B cell (primary cell): Measurements from ENCODE around the gene CYP3A4. TPM values are rescaled to one million over a fixed set of nuclear protein-coding genes. Genes with fewer than 3 reads are reported as not detected.

Source experiments
- ATAC-seq: fragments of 200-7000 bp; cut with Tn5 transposase; one replicate; pipeline ENCODE4 v1.10.0; 2021; ENCODE audit warnings: low read depth, mild to moderate bottlenecking, moderate number of reproducible peaks, moderate library complexity
- CTCF ChIA-PET: fragments of 350-600 bp; sonication (Branson Sonifier 250); formaldehyde crosslinking; loops from one replicate; lab custom pipeline; 2021; ENCODE audit warnings: antibody characterized with exemption, inconsistent platforms; lab: Charles Lee
- POLR2A ChIA-PET: fragments of 350-600 bp; sonication (Branson Sonifier 250); formaldehyde crosslinking; loops from one replicate; lab custom pipeline; 2021; ENCODE audit warnings: antibody characterized with exemption; lab: Charles Lee
- DNase-seq: peaks from one replicate; pipeline ENCODE4 v3.0.0; 2013
- H2AFZ ChIP-seq: 2 replicates; pipeline ENCODE4 v1.6.1; 2012; ENCODE audit warnings: mild to moderate bottlenecking, low read depth, low read length; ENCODE audit not compliant: insufficient read depth, poor library complexity, severe bottlenecking
- H3K27ac ChIP-seq, 2 donors: 1 replicate in 1 of 2; 2 replicates in 1 of 2; pipeline ENCODE4 v1.5.1; 2012 to 2013; ENCODE audit warnings: low read length in 2 of 2, mild to moderate bottlenecking in 2 of 2, moderate library complexity in 1 of 2
- H3K27me3 ChIP-seq, 4 experiments: fragments of 200-600 bp in 1 of 4; sonication (generic) in 1 of 4; replicated peaks in 1 of 4; 1 replicate in 2 of 4; 2 replicates in 2 of 4; pipeline versions ENCODE4 v1.6.1 to v1.7.0; 2013 to 2016; ENCODE audit warnings: low read length in 3 of 4, mild to moderate bottlenecking in 2 of 4, mixed read lengths in 1 of 4, moderate library complexity in 1 of 4; ENCODE audit not compliant: insufficient read depth in 4 of 4, control insufficient read depth in 3 of 4; ENCODE audit errors: control extremely low read depth in 1 of 4
- H3K36me3 ChIP-seq, 2 experiments: replicated peaks in 1 of 2; 1 replicate in 1 of 2; 2 replicates in 1 of 2; pipeline versions ENCODE4 v1.6.1 to v1.7.1; 2013; ENCODE audit warnings: low read length in 1 of 2; ENCODE audit not compliant: insufficient read depth in 2 of 2, control insufficient read depth in 1 of 2; ENCODE audit errors: control extremely low read depth in 1 of 2, extremely low read depth in 1 of 2
- H3K4me1 ChIP-seq, 2 donors: fragments of 200-600 bp in 1 of 2; sonication (generic) in 1 of 2; 1 replicate in 1 of 2; 2 replicates in 1 of 2; pipeline versions ENCODE4 v1.5.1 to v1.6.1; 2013 to 2017; ENCODE audit warnings: low read length in 2 of 2; ENCODE audit not compliant: control insufficient read depth in 2 of 2, insufficient read depth in 2 of 2
- H3K4me2 ChIP-seq: replicated peaks from 2 replicates; pipeline ENCODE3; 2012; ENCODE audit warnings: mild to moderate bottlenecking, low read depth, low read length; ENCODE audit not compliant: poor library complexity, severe bottlenecking
- H3K4me3 ChIP-seq, 5 experiments: fragments of 200-600 bp in 1 of 5; sonication (generic) in 1 of 5; 1 replicate in 3 of 5; 2 replicates in 2 of 5; pipeline versions ENCODE4 v1.5.1 to v1.7.0; 2011 to 2016; ENCODE audit warnings: low read length in 4 of 5, mild to moderate bottlenecking in 4 of 5, low read depth in 2 of 5, control low read depth in 1 of 5, moderate library complexity in 1 of 5; ENCODE audit not compliant: insufficient read depth in 1 of 5; ENCODE audit errors: control extremely low read depth in 1 of 5, extremely low read depth in 1 of 5
- H3K79me2 ChIP-seq: fragments of 200-600 bp; sonication (generic); one replicate; pipeline ENCODE4 v1.6.0; 2016; ENCODE audit warnings: low read length; ENCODE audit not compliant: control insufficient read depth, insufficient read depth
- H3K9ac ChIP-seq: fragments of 200-600 bp; sonication (generic); 2 replicates; pipeline ENCODE4 v1.6.1; 2017; ENCODE audit warnings: mild to moderate bottlenecking, low read length, moderate library complexity
- H3K9me3 ChIP-seq, 3 donors: one replicate each; pipeline versions ENCODE4 v1.6.1 to v1.7.1; 2013; ENCODE audit warnings: low read length in 2 of 3; ENCODE audit not compliant: control insufficient read depth in 2 of 3, insufficient read depth in 1 of 3; ENCODE audit errors: control extremely low read depth in 1 of 3
- H4K20me1 ChIP-seq: 2 replicates; pipeline ENCODE4 v1.6.0; 2012; ENCODE audit warnings: mild to moderate bottlenecking, low read length; ENCODE audit not compliant: insufficient read depth, control insufficient read depth, poor library complexity, severe bottlenecking
- H3K27ac Mint-ChIP-seq: one replicate; pipeline ENCODE4 v1.8.0; 2021; ENCODE audit warnings: mixed read lengths
- H3K27me3 Mint-ChIP-seq: one replicate; pipeline ENCODE4 v1.8.0; 2021; ENCODE audit warnings: mixed read lengths
- H3K4me1 Mint-ChIP-seq: one replicate; pipeline ENCODE4 v1.8.0; 2021; ENCODE audit warnings: mixed read lengths
- H3K4me3 Mint-ChIP-seq: one replicate; pipeline ENCODE4 v1.8.0; 2021; ENCODE audit warnings: mixed read lengths
- H3K9me3 Mint-ChIP-seq: one replicate; pipeline ENCODE4 v1.8.0; 2022; ENCODE audit warnings: mixed read lengths; ENCODE audit not compliant: insufficient read depth
- EZH2 ChIP-seq: IDR thresholded peaks from 2 replicates; pipeline ENCODE4 v1.6.1; 2012; ENCODE audit warnings: borderline replicate concordance, low read depth, mild to moderate bottlenecking, moderate library complexity, low read length; ENCODE audit not compliant: insufficient read depth, poor library complexity, severe bottlenecking
- WGBS: methylation state at CpG from one replicate; pipeline ENCODE4 v1.1.5; 2013; ENCODE audit warnings: missing lambda C conversion rate; ENCODE audit not compliant: insufficient coverage; 5-methylcytosine and 5-hydroxymethylcytosine counted together
- intact Hi-C: fragments of 100-400 bp; cut with micrococcal nuclease; formaldehyde crosslinking; loops from one replicate; pipeline ENCODE4 v1.10.0; 2022
- polyA plus RNA-seq: library from polyadenylated mRNA; depleted of rRNA; stranded (reverse); fragments of >200 nt; gene quantifications from 2 replicates; pipeline ENCODE4 v1.2.3, GENCODE V29; 2012
- total RNA-seq, 2 donors: library from RNA; stranded (reverse); fragments of 120-200 nt in 1 of 2; gene quantifications; 1 replicate in 1 of 2; 2 replicates in 1 of 2; pipeline versions ENCODE4 v1.2.3 to v1.2.4, GENCODE V29; 2013 to 2022
- TF ChIP-seq, protein P1 (sequence below): fragments of 200-600 bp; IDR thresholded peaks from one replicate; pipeline ENCODE4 v1.8.0; 2022; ENCODE audit warnings: antibody characterized with exemption, mild to moderate bottlenecking

The CYP3A4 gene
- total and polyA plus RNA-seq, 2 donors (not counting 1 experiment from before 2014, with no cell fraction given): not detected

DNA sequence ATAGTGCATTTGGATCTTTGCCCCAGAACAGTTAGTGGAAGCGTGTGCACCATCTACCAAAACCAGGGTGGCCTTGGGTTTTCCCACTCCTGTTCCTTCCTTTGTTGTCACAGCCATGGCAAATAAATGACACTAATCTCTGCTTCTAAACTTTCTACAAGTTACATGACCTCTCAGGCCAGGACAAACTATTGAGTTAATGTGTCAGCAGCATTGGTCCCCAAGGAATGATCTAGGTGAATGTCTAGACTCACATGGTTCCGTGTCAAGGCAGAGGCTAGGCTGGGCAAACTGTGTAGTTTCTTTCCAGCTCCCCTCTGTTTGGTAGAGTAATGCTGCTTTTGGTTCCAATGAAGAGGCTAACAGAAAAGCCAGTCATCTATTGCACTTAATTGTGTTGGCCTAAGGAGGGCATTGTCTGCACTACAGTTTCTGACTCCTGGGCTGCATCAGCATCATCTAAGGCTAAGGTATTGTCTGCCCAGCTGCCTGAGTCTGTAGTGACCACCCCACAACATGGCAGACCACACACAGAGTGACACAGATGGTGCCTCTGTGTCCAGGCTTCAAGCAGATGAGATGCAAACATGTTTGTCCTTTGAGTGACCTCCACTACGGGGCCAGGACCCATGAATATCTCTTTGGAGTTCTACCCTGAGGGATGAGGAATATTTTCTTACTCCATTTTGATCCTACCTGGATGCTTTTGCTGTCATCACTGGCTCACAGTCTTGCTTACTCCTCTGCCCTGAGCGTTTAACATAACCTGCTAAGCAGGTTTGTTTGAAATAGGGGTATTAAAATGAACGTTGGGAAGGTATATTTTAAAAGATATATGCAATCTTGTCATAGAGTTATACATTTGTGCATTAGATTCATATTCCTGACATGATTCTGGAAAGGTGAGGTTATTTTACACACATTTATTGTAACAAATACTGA lies 1.7 kb downstream of the CYP3A4 start:
- Histone ChIP-seq H3K79me2 (no peaks in the 10 kb centered on the region), H3K27me3 (peaks cover 0 to 30% (median 19%) of the 10 kb centered on the region in 4 experiments), H3K27ac (no peak overlapping the region), H3K4me3 (no peak overlapping the region), H3K4me2 (no peak overlapping the region), H4K20me1 (no peaks in the 10 kb centered on the region), H3K4me1 (no peaks in the 10 kb centered on the region), H2AFZ (no peak overlapping the region), H3K9ac (no peak overlapping the region), H3K36me3 (no peaks in the 10 kb centered on the region), H3K9me3 (no peaks in the 10 kb centered on the region)
- no peak for DNase-seq
- Mint-ChIP-seq H3K4me3 (no peak overlapping the region), H3K4me1 (no peaks in the 10 kb centered on the region), H3K9me3 (no peaks in the 10 kb centered on the region), H3K27ac (no peak overlapping the region), H3K27me3 (peaks cover 79% of the 10 kb centered on the region)
- no peak for TF ChIP-seq EZH2
- TF ChIP-seq, protein P1, sequence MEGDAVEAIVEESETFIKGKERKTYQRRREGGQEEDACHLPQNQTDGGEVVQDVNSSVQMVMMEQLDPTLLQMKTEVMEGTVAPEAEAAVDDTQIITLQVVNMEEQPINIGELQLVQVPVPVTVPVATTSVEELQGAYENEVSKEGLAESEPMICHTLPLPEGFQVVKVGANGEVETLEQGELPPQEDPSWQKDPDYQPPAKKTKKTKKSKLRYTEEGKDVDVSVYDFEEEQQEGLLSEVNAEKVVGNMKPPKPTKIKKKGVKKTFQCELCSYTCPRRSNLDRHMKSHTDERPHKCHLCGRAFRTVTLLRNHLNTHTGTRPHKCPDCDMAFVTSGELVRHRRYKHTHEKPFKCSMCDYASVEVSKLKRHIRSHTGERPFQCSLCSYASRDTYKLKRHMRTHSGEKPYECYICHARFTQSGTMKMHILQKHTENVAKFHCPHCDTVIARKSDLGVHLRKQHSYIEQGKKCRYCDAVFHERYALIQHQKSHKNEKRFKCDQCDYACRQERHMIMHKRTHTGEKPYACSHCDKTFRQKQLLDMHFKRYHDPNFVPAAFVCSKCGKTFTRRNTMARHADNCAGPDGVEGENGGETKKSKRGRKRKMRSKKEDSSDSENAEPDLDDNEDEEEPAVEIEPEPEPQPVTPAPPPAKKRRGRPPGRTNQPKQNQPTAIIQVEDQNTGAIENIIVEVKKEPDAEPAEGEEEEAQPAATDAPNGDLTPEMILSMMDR: no peak
- 80% methylated on average over 3 of the region's 5 CpGs for WGBS
- CTCF ChIA-PET: no interaction called here
- POLR2A ChIA-PET: no interaction called here
- no peak for ATAC-seq
- intact Hi-C loops: no loop called here

DNA sequence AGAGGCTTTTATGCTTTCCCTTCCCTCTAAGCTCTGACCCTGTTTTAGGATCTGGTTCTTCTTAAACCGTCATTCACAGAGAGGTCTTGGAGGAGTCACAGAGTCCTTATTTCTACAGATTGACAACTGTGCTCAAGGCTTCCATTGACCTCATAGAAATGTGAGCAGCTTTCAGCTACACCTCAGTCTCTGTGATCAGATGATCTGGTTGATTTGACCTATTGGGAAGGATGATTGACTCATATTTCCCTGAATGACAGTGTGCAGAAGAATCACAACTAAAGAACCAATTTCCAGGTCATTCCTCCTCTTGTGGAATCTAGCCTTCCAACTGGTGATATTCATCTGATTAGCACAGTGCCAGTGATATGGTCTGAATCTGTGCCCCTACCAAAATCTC lies 3.4 kb downstream of the CYP3A4 start:
- CTCF ChIA-PET: no interaction called here
- no CpG with 5 or more reads among the region's 1 CpG for WGBS

More for the DNA sequence above, 3.4 kb downstream of the CYP3A4 start:
- POLR2A ChIA-PET: no interaction called here
- H3K9me3 Mint-ChIP-seq: no peaks in the 10 kb centered on the region
- no peak overlapping the region for H3K27ac ChIP-seq
- no peak overlapping the region for H3K4me3 ChIP-seq
- intact Hi-C loops: no loop called here
- no peaks in the 10 kb centered on the region for H3K36me3 ChIP-seq
- no peak overlapping the region for H3K27ac Mint-ChIP-seq
- H2AFZ ChIP-seq: no peak overlapping the region
- no peaks in the 10 kb centered on the region for H4K20me1 ChIP-seq
- H3K9me3 ChIP-seq: no peaks in the 10 kb centered on the region
- no peaks in the 10 kb centered on the region for H3K4me1 ChIP-seq
- no peak overlapping the region for H3K4me2 ChIP-seq
- no peaks in the 10 kb centered on the region for H3K79me2 ChIP-seq
- DNase-seq: no peak
- no peak overlapping the region for H3K4me3 Mint-ChIP-seq
- ATAC-seq: no peak
- H3K27me3 ChIP-seq: peaks cover 0 to 28% (median 14%) of the 10 kb centered on the region in 4 experiments
- H3K4me1 Mint-ChIP-seq: no peaks in the 10 kb centered on the region
- no peak overlapping the region for H3K9ac ChIP-seq
- no peak for TF ChIP-seq EZH2
- TF ChIP-seq, protein P1: no peak
- peaks cover 78% of the 10 kb centered on the region for H3K27me3 Mint-ChIP-seq
